MCF 10A (cell line): ENCODE measurements around the gene RBM18. TPM values are rescaled to one million over a fixed set of nuclear protein-coding genes. Genes with fewer than 3 reads are reported as not detected.

Experiments used
- Bru-seq: library from RNA; stranded (reverse); fragments of 400-500 nt; gene quantifications from one replicate; lab custom pipeline; 2021; lab: Mats Ljungman, UMichigan
- BruChase-seq, 2 experiments: library from RNA; stranded (reverse); fragments of 400-500 nt; gene quantifications; one replicate each; lab custom pipeline; 2021; lab: Mats Ljungman, UMichigan
- BruUV-seq: library from RNA; stranded (reverse); fragments of 400-500 nt; replicated peaks from 2 replicates; lab custom pipeline; 2021; lab: Mats Ljungman, UMichigan
- CTCF ChIA-PET: fragments of 300-600 bp; sonication (Branson Sonifier 250); formaldehyde crosslinking; extraction: SDS; loops from one replicate; lab custom pipeline; 2021; ENCODE audit warnings: antibody characterized with exemption, inconsistent platforms; lab: Yijun Ruan, JAX
- POLR2A ChIA-PET: fragments of 300-600, 350-650 bp; sonication (Branson Sonifier 250); formaldehyde crosslinking; extraction: SDS; loops from one replicate; lab custom pipeline; 2020; ENCODE audit warnings: antibody characterized with exemption, inconsistent platforms; lab: Yijun Ruan, JAX
- DNase-seq: peaks from one replicate; pipeline ENCODE4 v3.0.0-alpha.2; 2018; ENCODE audit not compliant: unreplicated experiment
- H3K27ac Mint-ChIP-seq: one replicate; pipeline ENCODE4 v1.8.0; 2022; ENCODE audit warnings: mild to moderate bottlenecking, low read depth, mixed read lengths; ENCODE audit not compliant: unreplicated experiment
- H3K27me3 Mint-ChIP-seq: one replicate; pipeline ENCODE4 v1.8.0; 2022; ENCODE audit warnings: mixed read lengths; ENCODE audit not compliant: insufficient read depth, unreplicated experiment
- H3K36me3 Mint-ChIP-seq: one replicate; pipeline ENCODE4 v1.8.0; 2022; ENCODE audit warnings: mild to moderate bottlenecking, moderate library complexity, mixed read lengths; ENCODE audit not compliant: insufficient read depth, unreplicated experiment
- H3K4me1 Mint-ChIP-seq: one replicate; pipeline ENCODE4 v1.8.0; 2022; ENCODE audit warnings: mixed read lengths; ENCODE audit not compliant: insufficient read depth, unreplicated experiment
- H3K4me3 Mint-ChIP-seq: one replicate; pipeline ENCODE4 v1.8.0; 2022; ENCODE audit warnings: mild to moderate bottlenecking, moderate library complexity, mixed read lengths; ENCODE audit not compliant: unreplicated experiment
- H3K9me3 Mint-ChIP-seq: one replicate; pipeline ENCODE4 v1.8.0; 2022; ENCODE audit warnings: mixed read lengths; ENCODE audit not compliant: unreplicated experiment
- CTCF ChIP-seq: fragments of 200-600 bp; IDR thresholded peaks from one replicate; pipeline ENCODE4 v1.8.0; 2022; ENCODE audit warnings: antibody characterized with exemption, mild to moderate bottlenecking; ENCODE audit not compliant: unreplicated experiment
- intact Hi-C: fragments of 100-400 bp; cut with micrococcal nuclease; formaldehyde crosslinking; loops from 2 replicates; pipeline ENCODE4 v1.14.1; 2022
- long read RNA-seq: library from polyadenylated mRNA; stranded (forward); transcript quantifications from one replicate; pipeline ENCODE4 v2.0.0, GENCODE V29; 2022
- total RNA-seq: library from RNA; stranded (reverse); gene quantifications from 2 replicates; pipeline ENCODE4 v1.2.3, GENCODE V29; 2022

The RBM18 gene
- total RNA-seq (39.9 and 44.4 TPM in 2 replicates), Bru-seq, nascent RNA (percentile 81 among the genes with signal in this experiment), BruChase-seq, experiment 1, labeled RNA remaining after a 6-hour chase (percentile 90 among the genes with signal in this experiment), BruChase-seq, experiment 2, labeled RNA remaining after a 2-hour chase (percentile 82 among the genes with signal in this experiment)
- long read RNA-seq, full-length matches to known transcripts, result 153 of 188 reads
- long read RNA-seq, partial matches to known transcripts, result 1 of 188 reads
- long read RNA-seq, other reads (novel, unspliced or antisense), result 34 of 188 reads

- Mint-ChIP-seq H3K4me3 (peak within 1 kb of the TSS; percentile 97), H3K27ac (peak within 1 kb of the TSS; percentile 100), H3K36me3 (peaks cover 48% of the 10 kb centered on the region), H3K4me1 (peaks cover 12% of the 10 kb centered on the region), H3K9me3 (no peaks in the 10 kb centered on the region), H3K27me3 (no peaks in the 10 kb centered on the region)
- intact Hi-C loops, result loop anchor here (1.0 kb wide), 1 partner anchor 106 kb away; no protein-coding TSS in a partner anchor
- BruUV-seq, result TSS peak; percentile 66
- TF ChIP-seq CTCF, result no peak
- peak; percentile 89 for DNase-seq
- ChIA-PET CTCF (interaction anchor here (0.6 to 2.8 kb wide), 13 partner anchors 10 to 190 kb away, joined by 3 to 18 read pairs (median 4); partner anchors contain the start of genes MORN5 and NDUFA8), POLR2A (interaction anchor here (0.6 to 6.2 kb wide), 31 partner anchors 8 to 648 kb away, joined by 3 to 72 read pairs (median 4); partner anchors contain the start of genes MORN5, NDUFA8, PDCL and RC3H2)
Observed at GRCh38 chr9:122264360-122265148, at the start of gene RBM18, which contains the start of gene MRRF. RBM18 (minus strand) TSS chr9:122264840; CDS start chr9:122261492, 3,348 bp downstream. MRRF (plus strand) TSS chr9:122264882; CDS start chr9:122270892, 6,010 bp downstream.

GRCh38 chr9:122314165-122314564 lies 49.5 kb upstream of the RBM18 start:
- Mint-ChIP-seq H3K27me3 (no peaks in the 10 kb centered on the region), H3K4me1 (no peaks in the 10 kb centered on the region), H3K4me3 (no peak overlapping the region), H3K27ac (peak overlapping the region; percentile 73), H3K9me3 (no peaks in the 10 kb centered on the region), H3K36me3 (peaks cover 74% of the 10 kb centered on the region)
- POLR2A ChIA-PET, result interaction anchor here (1.1 kb wide), 1 partner anchor 14 kb away, joined by 3 read pairs; no protein-coding TSS in a partner anchor
- CTCF ChIA-PET, result interaction anchor here (0.5 to 2.5 kb wide), 8 partner anchors 9 to 1038 kb away, joined by 3 to 7 read pairs (median 4); no protein-coding TSS in a partner anchor
- intact Hi-C loops, result no loop called here
- no peak for TF ChIP-seq CTCF
- DNase-seq, result no peak
- BruUV-seq, result no TSS peak

GRCh38 chr9:122309861-122310260 lies 45.2 kb upstream of the RBM18 start:
- ChIA-PET CTCF (interaction anchor here (1.1 kb wide), 1 partner anchor 185 kb away, joined by 6 read pairs; no protein-coding TSS in a partner anchor), POLR2A (interaction anchor here (0.6 kb wide), 1 partner anchor 18 kb away, joined by 5 read pairs; no protein-coding TSS in a partner anchor)
- Mint-ChIP-seq H3K4me3 (no peak overlapping the region), H3K9me3 (no peaks in the 10 kb centered on the region), H3K27ac (no peak overlapping the region), H3K36me3 (peaks cover 85% of the 10 kb centered on the region), H3K27me3 (no peaks in the 10 kb centered on the region), H3K4me1 (no peaks in the 10 kb centered on the region)
- no TSS peak for BruUV-seq
- no peak for TF ChIP-seq CTCF
- no peak for DNase-seq
- intact Hi-C loops, result no loop called here
